Measurements from ENCODE around the gene KIF4A.
"Not testable (repeated sequence)": the region's sequence is repeated elsewhere in the genome, so short reads cannot be mapped to it uniquely, and the experiment has no call there.

The KIF4A gene

GRCh38 chrX:70289168-70289792, 624 bp upstream of the KIF4A start:
- DNase-seq: no peak

- no peak for DNase-seq
Measured at GRCh38 chrX:70292788-70293187, 2.9 kb downstream of the KIF4A start.

GRCh38 chrX:70293621-70294020, 3.7 kb downstream of the KIF4A start:
- no peak for DNase-seq

- DNase-seq: no peak
Measured at GRCh38 chrX:70301716-70302115, 11.8 kb downstream of the KIF4A start.

GRCh38 chrX:70313503-70313902, 23.6 kb downstream of the KIF4A start:
- DNase-seq: no peak

- DNase-seq: no peak
Measured at GRCh38 chrX:70322784-70323183, 32.9 kb downstream of the KIF4A start.

GRCh38 chrX:70323628-70324027, 33.7 kb downstream of the KIF4A start:
- not testable (repeated sequence) for DNase-seq

GRCh38 chrX:70324326-70324725, 34.4 kb downstream of the KIF4A start:
- no peak for DNase-seq

GRCh38 chrX:70331161-70331560, 41.3 kb downstream of the KIF4A start:
- no peak for DNase-seq

GRCh38 chrX:70332600-70332999, 42.7 kb downstream of the KIF4A start:
- no peak for DNase-seq

GRCh38 chrX:70336767-70337166, 46.9 kb downstream of the KIF4A start:
- DNase-seq: no peak

- no peak for DNase-seq
Measured at GRCh38 chrX:70338290-70338689, 48.4 kb downstream of the KIF4A start.

GRCh38 chrX:70343435-70343834, 53.5 kb downstream of the KIF4A start:
- no peak for DNase-seq

GRCh38 chrX:70346418-70347070, 56.6 kb downstream of the KIF4A start:
- no peak for DNase-seq

- not testable (repeated sequence) for DNase-seq
Measured at GRCh38 chrX:70348825-70349224, 58.9 kb downstream of the KIF4A start.

GRCh38 chrX:70349367-70350125, 59.6 kb downstream of the KIF4A start:
- DNase-seq: not testable (repeated sequence)

GRCh38 chrX:70352496-70352895, 62.6 kb downstream of the KIF4A start:
- DNase-seq: no peak

GRCh38 chrX:70353514-70353913, 63.6 kb downstream of the KIF4A start:
- DNase-seq: no peak

GRCh38 chrX:70354716-70355115, 64.8 kb downstream of the KIF4A start:
- DNase-seq: no peak

- DNase-seq: no peak
Measured at GRCh38 chrX:70359458-70359857, 69.6 kb downstream of the KIF4A start.

GRCh38 chrX:70360366-70360765, 70.5 kb downstream of the KIF4A start:
- DNase-seq: no peak

GRCh38 chrX:70368731-70369130, 78.8 kb downstream of the KIF4A start:
- DNase-seq: not testable (repeated sequence)

- no peak for DNase-seq
Measured at GRCh38 chrX:70386235-70386634, 96.3 kb downstream of the KIF4A start.

GRCh38 chrX:70398899-70399298, 109.0 kb downstream of the KIF4A start:
- no peak for DNase-seq

Measured in NK-92 treated with Interleukin-12 subunit alpha and Interleukin-12 subunit beta, amount 100 ng/mL, for 24 hours (cell line).